Testis (tissue), 2 donors: ENCODE results near the gene SLC18B1.

Experiments used
- POLR2A ChIP-seq: fragments of 450-650 bp; IDR thresholded peaks from one replicate; pipeline ENCODE4 v1.6.1; 2017; ENCODE audit warnings: antibody characterized with exemption, mild to moderate bottlenecking, moderate library complexity
- TF ChIP-seq, protein P1 (sequence below), 3 experiments: fragments of 450-650 bp in 2 of 3; fragments of 200-600 bp in 1 of 3; sonication (generic) in 1 of 3; IDR thresholded peaks; one replicate each; pipeline ENCODE4 v1.5.1; 2016 to 2019; ENCODE audit warnings: antibody characterized with exemption in 3 of 3, mild to moderate bottlenecking in 2 of 3, moderate library complexity in 1 of 3

DNA sequence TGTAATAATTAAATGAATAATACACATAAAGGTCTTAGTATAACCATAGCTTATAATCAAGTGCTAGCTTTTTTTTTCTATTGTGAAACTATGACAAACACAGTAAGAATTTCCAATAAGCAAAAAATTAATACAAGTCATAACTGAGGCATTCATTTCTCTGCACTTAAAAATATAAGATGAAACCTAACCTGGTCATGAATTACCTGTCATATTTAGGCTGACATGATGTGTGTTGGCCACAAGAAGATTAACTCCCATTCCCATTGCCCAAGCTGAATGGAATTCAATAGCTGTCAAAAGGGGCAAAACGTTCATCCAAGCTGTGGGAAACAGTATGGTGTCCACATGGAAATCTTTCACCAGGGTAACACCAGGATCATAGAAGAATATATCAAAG is 46.2 kb downstream of the SLC18B1 start:
- no peak for TF ChIP-seq POLR2A
- TF ChIP-seq, protein P1, sequence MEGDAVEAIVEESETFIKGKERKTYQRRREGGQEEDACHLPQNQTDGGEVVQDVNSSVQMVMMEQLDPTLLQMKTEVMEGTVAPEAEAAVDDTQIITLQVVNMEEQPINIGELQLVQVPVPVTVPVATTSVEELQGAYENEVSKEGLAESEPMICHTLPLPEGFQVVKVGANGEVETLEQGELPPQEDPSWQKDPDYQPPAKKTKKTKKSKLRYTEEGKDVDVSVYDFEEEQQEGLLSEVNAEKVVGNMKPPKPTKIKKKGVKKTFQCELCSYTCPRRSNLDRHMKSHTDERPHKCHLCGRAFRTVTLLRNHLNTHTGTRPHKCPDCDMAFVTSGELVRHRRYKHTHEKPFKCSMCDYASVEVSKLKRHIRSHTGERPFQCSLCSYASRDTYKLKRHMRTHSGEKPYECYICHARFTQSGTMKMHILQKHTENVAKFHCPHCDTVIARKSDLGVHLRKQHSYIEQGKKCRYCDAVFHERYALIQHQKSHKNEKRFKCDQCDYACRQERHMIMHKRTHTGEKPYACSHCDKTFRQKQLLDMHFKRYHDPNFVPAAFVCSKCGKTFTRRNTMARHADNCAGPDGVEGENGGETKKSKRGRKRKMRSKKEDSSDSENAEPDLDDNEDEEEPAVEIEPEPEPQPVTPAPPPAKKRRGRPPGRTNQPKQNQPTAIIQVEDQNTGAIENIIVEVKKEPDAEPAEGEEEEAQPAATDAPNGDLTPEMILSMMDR (IDR thresholded peaks at IDR 0.05), result no peak
